H1 (cell line): Measurements from ENCODE around the gene GPX7. TPM values are rescaled to one million over a fixed set of nuclear protein-coding genes. Genes with fewer than 3 reads are reported as not detected.

Source experiments
- NANOG ChIP-seq: IDR thresholded peaks from 2 replicates; pipeline ENCODE4 v1.6.1; 2011; ENCODE audit warnings: low read length, low read depth, mild to moderate bottlenecking, inconsistent platforms; ENCODE audit not compliant: insufficient read depth, poor library complexity, severe bottlenecking
- SAP30 ChIP-seq: fragments of 300-600 bp; sonication (generic); IDR thresholded peaks from 2 replicates; pipeline ENCODE4 v1.7.1; 2012; ENCODE audit warnings: low read length, moderate library complexity, mild to moderate bottlenecking, inconsistent platforms; ENCODE audit not compliant: insufficient read depth, insufficient replicate concordance
- SIRT6 ChIP-seq: IDR thresholded peaks from one replicate; pipeline ENCODE4 v1.7.1; 2012; ENCODE audit warnings: low read length, inconsistent platforms
- polyA plus RNA-seq, 7 experiments: library from polyadenylated mRNA; depleted of rRNA in 3 of 7; stranded (reverse) in 5 of 7; unstranded in 2 of 7; fragments of >200 nt in 5 of 7; fragments of 200-250 nt in 2 of 7; gene quantifications; 1 replicate in 5 of 7; 2 replicates in 1 of 7; 4 replicates in 1 of 7; pipeline versions ENCODE4 v1.2.1 to v1.2.3, GENCODE V29; 2011 to 2013; ENCODE audit warnings: missing spikeins in 2 of 7, mixed read lengths in 2 of 7
- total RNA-seq: library from RNA; stranded (reverse); fragmentation: NEBNext Ultra II Directional; extraction: Animal tissue kit (Norgen Biotek cat#: 25700); gene quantifications from 2 replicates; pipeline ENCODE4 v1.2.1, GENCODE V29; 2021

Gene GPX7
- total and polyA plus RNA-seq, 2 of the 8 experiments (the other 6 are each of a cell fraction or from before 2014, with no cell fraction given) = 13.0 to 37.5 TPM

DNA sequence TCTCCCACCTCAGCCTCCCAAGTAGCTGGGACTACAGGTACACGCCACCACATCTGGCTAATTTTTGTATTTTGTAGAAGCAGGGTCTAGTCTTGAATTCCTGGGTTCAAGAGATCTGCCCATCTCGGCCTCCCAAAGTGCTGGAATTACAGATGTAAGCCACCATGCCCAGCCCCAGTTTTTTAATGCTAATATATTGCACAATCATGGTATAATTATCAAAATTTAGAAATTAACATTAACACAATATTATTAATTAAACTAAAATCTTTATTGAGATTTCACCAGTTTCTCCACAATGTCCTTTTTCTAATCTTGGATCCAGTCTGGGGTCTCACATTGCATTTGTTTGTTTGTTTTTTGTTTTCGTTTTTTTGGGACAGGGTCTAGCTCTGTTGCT, 21.9 kb upstream of the GPX7 start (continued):
- TF ChIP-seq NANOG = no peak
- no peak for TF ChIP-seq SAP30
- no peak for TF ChIP-seq SIRT6
